HCT116 (cell line): Measurements from ENCODE around the gene HPCAL4.

Source experiments
- CTCF ChIP-seq, 3 experiments: fragments of 200-600 bp in 1 of 3; sonication (generic) in 1 of 3; IDR thresholded peaks in 2 of 3; conservative IDR thresholded peaks in 1 of 3; 2 replicates each; pipeline ENCODE4 v1.5.1; 2012 to 2017; ENCODE audit warnings: low read depth in 2 of 3, low read length in 2 of 3, antibody characterized with exemption in 1 of 3, borderline replicate concordance in 1 of 3, control low read depth in 1 of 3, mild to moderate bottlenecking in 1 of 3, mixed read lengths in 1 of 3, mixed run types in 1 of 3, moderate library complexity in 1 of 3; ENCODE audit not compliant: insufficient read depth in 1 of 3
- POLR2A ChIP-seq: IDR thresholded peaks from 2 replicates; pipeline ENCODE4 v1.7.0; 2011; ENCODE audit warnings: borderline replicate concordance; ENCODE audit not compliant: insufficient read depth, insufficient read length; ENCODE audit errors: extremely low read depth
- POLR2AphosphoS5 ChIP-seq: IDR thresholded peaks from 2 replicates; pipeline ENCODE4 v1.6.1; 2011; ENCODE audit warnings: mild to moderate bottlenecking, low read depth, low read length, moderate library complexity
- RAD21 ChIP-seq: IDR thresholded peaks from 2 replicates; pipeline ENCODE4 v1.6.1; 2012; ENCODE audit warnings: low read depth, mild to moderate bottlenecking
- SRF ChIP-seq: IDR thresholded peaks from 2 replicates; pipeline ENCODE4 v1.6.1; 2012; ENCODE audit warnings: low read depth

GRCh38 chr1:39655578-39656268, 35.5 kb downstream of the HPCAL4 start:
- TF ChIP-seq CTCF (IDR thresholded peaks at IDR 0.05 in 2 of 3, conservative IDR thresholded peaks at IDR 0.05 in 1 of 3; ENCODE audit: borderline replicate concordance in 1 of 3, insufficient read depth in 1 of 3, low read depth in 2 of 3, low read length in 2 of 3) (no peak), POLR2A (no peak), RAD21 (no peak), POLR2AphosphoS5 (no peak), SRF (no peak)
